Measurements from ENCODE around the gene TRPM3.

TRPM3 gene

GRCh38 chr9:70963554-70963953 is 157.9 kb downstream of the TRPM3 start:
- no peaks in the 10 kb centered on the region for H3K27me3 ChIP-seq (ENCODE audit: control insufficient read depth in 5 of 5, insufficient read depth in 4 of 5, low read length in 5 of 5)
- H3K4me3 ChIP-seq (ENCODE audit: low read depth in 1 of 5, low read length in 5 of 5): no peak overlapping the region
- no peaks in the 10 kb centered on the region for H3K36me3 ChIP-seq (ENCODE audit: control insufficient read depth in 5 of 5, insufficient read depth in 5 of 5, low read length in 5 of 5)
- H3K27ac ChIP-seq (ENCODE audit: low read depth, low read length): no peak overlapping the region
- no peaks in the 10 kb centered on the region for H3K9me3 ChIP-seq (ENCODE audit: control insufficient read depth in 5 of 5, low read length in 5 of 5)
- H3K9ac ChIP-seq (ENCODE audit: low read length in 5 of 5): no peak overlapping the region
- H3K4me1 ChIP-seq (ENCODE audit: control insufficient read depth in 5 of 5, insufficient read depth in 5 of 5, low read length in 5 of 5): no peaks in the 10 kb centered on the region

GRCh38 chr9:70962761-70963440 is 158.5 kb downstream of the TRPM3 start:
- Histone ChIP-seq H3K4me1 (ENCODE audit: control insufficient read depth in 5 of 5, insufficient read depth in 5 of 5, low read length in 5 of 5) (no peaks in the 10 kb centered on the region), H3K9me3 (ENCODE audit: control insufficient read depth in 5 of 5, low read length in 5 of 5) (no peaks in the 10 kb centered on the region), H3K27ac (ENCODE audit: low read depth, low read length) (no peak overlapping the region), H3K36me3 (ENCODE audit: control insufficient read depth in 5 of 5, insufficient read depth in 5 of 5, low read length in 5 of 5) (no peaks in the 10 kb centered on the region), H3K27me3 (ENCODE audit: control insufficient read depth in 5 of 5, insufficient read depth in 4 of 5, low read length in 5 of 5) (no peaks in the 10 kb centered on the region), H3K4me3 (ENCODE audit: low read depth in 1 of 5, low read length in 5 of 5) (no peak overlapping the region), H3K9ac (ENCODE audit: low read length in 5 of 5) (no peak overlapping the region)

GRCh38 chr9:70959366-70959765 is 162.1 kb downstream of the TRPM3 start:
- no peak overlapping the region for H3K27ac ChIP-seq (ENCODE audit: low read depth, low read length)
- H3K9ac ChIP-seq (ENCODE audit: low read length in 5 of 5): no peak overlapping the region
- H3K36me3 ChIP-seq (ENCODE audit: control insufficient read depth in 5 of 5, insufficient read depth in 5 of 5, low read length in 5 of 5): no peaks in the 10 kb centered on the region
- no peak overlapping the region for H3K4me3 ChIP-seq (ENCODE audit: low read depth in 1 of 5, low read length in 5 of 5)
- no peaks in the 10 kb centered on the region for H3K27me3 ChIP-seq (ENCODE audit: control insufficient read depth in 5 of 5, insufficient read depth in 4 of 5, low read length in 5 of 5)
- no peaks in the 10 kb centered on the region for H3K9me3 ChIP-seq (ENCODE audit: control insufficient read depth in 5 of 5, low read length in 5 of 5)
- H3K4me1 ChIP-seq (ENCODE audit: control insufficient read depth in 5 of 5, insufficient read depth in 5 of 5, low read length in 5 of 5): no peaks in the 10 kb centered on the region

- H3K9ac ChIP-seq (ENCODE audit: low read length in 5 of 5): no peak overlapping the region
- H3K4me1 ChIP-seq (ENCODE audit: control insufficient read depth in 5 of 5, insufficient read depth in 5 of 5, low read length in 5 of 5): no peaks in the 10 kb centered on the region
- no peaks in the 10 kb centered on the region for H3K36me3 ChIP-seq (ENCODE audit: control insufficient read depth in 5 of 5, insufficient read depth in 5 of 5, low read length in 5 of 5)
- no peaks in the 10 kb centered on the region for H3K9me3 ChIP-seq (ENCODE audit: control insufficient read depth in 5 of 5, low read length in 5 of 5)
- H3K4me3 ChIP-seq (ENCODE audit: low read depth in 1 of 5, low read length in 5 of 5): no peak overlapping the region
- no peaks in the 10 kb centered on the region for H3K27me3 ChIP-seq (ENCODE audit: control insufficient read depth in 5 of 5, insufficient read depth in 4 of 5, low read length in 5 of 5)
- H3K27ac ChIP-seq (ENCODE audit: low read depth, low read length): no peak overlapping the region
These were observed 166.8 kb downstream of the TRPM3 start for GRCh38 chr9:70954596-70955143.

- H3K27ac ChIP-seq (ENCODE audit: low read depth, low read length): no peak overlapping the region
- no peak overlapping the region for H3K4me3 ChIP-seq (ENCODE audit: low read depth in 1 of 5, low read length in 5 of 5)
- H3K27me3 ChIP-seq (ENCODE audit: control insufficient read depth in 5 of 5, insufficient read depth in 4 of 5, low read length in 5 of 5): no peaks in the 10 kb centered on the region
- H3K9ac ChIP-seq (ENCODE audit: low read length in 5 of 5): no peak overlapping the region
- no peaks in the 10 kb centered on the region for H3K36me3 ChIP-seq (ENCODE audit: control insufficient read depth in 5 of 5, insufficient read depth in 5 of 5, low read length in 5 of 5)
- H3K9me3 ChIP-seq (ENCODE audit: control insufficient read depth in 5 of 5, low read length in 5 of 5): no peaks in the 10 kb centered on the region
- no peaks in the 10 kb centered on the region for H3K4me1 ChIP-seq (ENCODE audit: control insufficient read depth in 5 of 5, insufficient read depth in 5 of 5, low read length in 5 of 5)
These were observed 167.3 kb downstream of the TRPM3 start for GRCh38 chr9:70954126-70954525.

GRCh38 chr9:70951749-70952727 is 169.4 kb downstream of the TRPM3 start:
- Histone ChIP-seq H3K27ac (ENCODE audit: low read depth, low read length) (no peak overlapping the region), H3K36me3 (ENCODE audit: control insufficient read depth in 5 of 5, insufficient read depth in 5 of 5, low read length in 5 of 5) (no peaks in the 10 kb centered on the region), H3K9ac (ENCODE audit: low read length in 5 of 5) (no peak overlapping the region), H3K4me3 (ENCODE audit: low read depth in 1 of 5, low read length in 5 of 5) (no peak overlapping the region), H3K4me1 (ENCODE audit: control insufficient read depth in 5 of 5, insufficient read depth in 5 of 5, low read length in 5 of 5) (no peaks in the 10 kb centered on the region), H3K9me3 (ENCODE audit: control insufficient read depth in 5 of 5, low read length in 5 of 5) (no peaks in the 10 kb centered on the region), H3K27me3 (ENCODE audit: control insufficient read depth in 5 of 5, insufficient read depth in 4 of 5, low read length in 5 of 5) (no peaks in the 10 kb centered on the region)

GRCh38 chr9:70950270-70950669 is 171.2 kb downstream of the TRPM3 start:
- H3K27ac ChIP-seq (ENCODE audit: low read depth, low read length): no peak overlapping the region
- H3K9me3 ChIP-seq (ENCODE audit: control insufficient read depth in 5 of 5, low read length in 5 of 5): no peaks in the 10 kb centered on the region
- no peaks in the 10 kb centered on the region for H3K36me3 ChIP-seq (ENCODE audit: control insufficient read depth in 5 of 5, insufficient read depth in 5 of 5, low read length in 5 of 5)
- no peak overlapping the region for H3K9ac ChIP-seq (ENCODE audit: low read length in 5 of 5)
- no peak overlapping the region for H3K4me3 ChIP-seq (ENCODE audit: low read depth in 1 of 5, low read length in 5 of 5)
- no peaks in the 10 kb centered on the region for H3K4me1 ChIP-seq (ENCODE audit: control insufficient read depth in 5 of 5, insufficient read depth in 5 of 5, low read length in 5 of 5)
- H3K27me3 ChIP-seq (ENCODE audit: control insufficient read depth in 5 of 5, insufficient read depth in 4 of 5, low read length in 5 of 5): no peaks in the 10 kb centered on the region

GRCh38 chr9:70949239-70949638 is 172.2 kb downstream of the TRPM3 start:
- no peak overlapping the region for H3K27ac ChIP-seq (ENCODE audit: low read depth, low read length)
- H3K27me3 ChIP-seq (ENCODE audit: control insufficient read depth in 5 of 5, insufficient read depth in 4 of 5, low read length in 5 of 5): no peaks in the 10 kb centered on the region
- H3K4me1 ChIP-seq (ENCODE audit: control insufficient read depth in 5 of 5, insufficient read depth in 5 of 5, low read length in 5 of 5): no peaks in the 10 kb centered on the region
- no peaks in the 10 kb centered on the region for H3K9me3 ChIP-seq (ENCODE audit: control insufficient read depth in 5 of 5, low read length in 5 of 5)
- no peak overlapping the region for H3K4me3 ChIP-seq (ENCODE audit: low read depth in 1 of 5, low read length in 5 of 5)
- no peaks in the 10 kb centered on the region for H3K36me3 ChIP-seq (ENCODE audit: control insufficient read depth in 5 of 5, insufficient read depth in 5 of 5, low read length in 5 of 5)
- H3K9ac ChIP-seq (ENCODE audit: low read length in 5 of 5): no peak overlapping the region

GRCh38 chr9:70948744-70949143 is 172.7 kb downstream of the TRPM3 start:
- Histone ChIP-seq H3K4me3 (ENCODE audit: low read depth in 1 of 5, low read length in 5 of 5) (no peak overlapping the region), H3K36me3 (ENCODE audit: control insufficient read depth in 5 of 5, insufficient read depth in 5 of 5, low read length in 5 of 5) (no peaks in the 10 kb centered on the region)

GRCh38 chr9:70947511-70947910 is 173.9 kb downstream of the TRPM3 start:
- no peak overlapping the region for H3K4me3 ChIP-seq (ENCODE audit: low read depth in 1 of 5, low read length in 5 of 5)
- H3K9ac ChIP-seq (ENCODE audit: low read length in 5 of 5): no peak overlapping the region
- H3K27me3 ChIP-seq (ENCODE audit: control insufficient read depth in 5 of 5, insufficient read depth in 4 of 5, low read length in 5 of 5): no peaks in the 10 kb centered on the region
- H3K36me3 ChIP-seq (ENCODE audit: control insufficient read depth in 5 of 5, insufficient read depth in 5 of 5, low read length in 5 of 5): no peaks in the 10 kb centered on the region
- no peaks in the 10 kb centered on the region for H3K4me1 ChIP-seq (ENCODE audit: control insufficient read depth in 5 of 5, insufficient read depth in 5 of 5, low read length in 5 of 5)
- H3K27ac ChIP-seq (ENCODE audit: low read depth, low read length): no peak overlapping the region
- H3K9me3 ChIP-seq (ENCODE audit: control insufficient read depth in 5 of 5, low read length in 5 of 5): no peaks in the 10 kb centered on the region

More at GRCh38 chr9:70948744-70949143, 172.7 kb downstream of the TRPM3 start:
- Histone ChIP-seq H3K9ac (ENCODE audit: low read length in 5 of 5) (no peak overlapping the region), H3K4me1 (ENCODE audit: control insufficient read depth in 5 of 5, insufficient read depth in 5 of 5, low read length in 5 of 5) (no peaks in the 10 kb centered on the region), H3K9me3 (ENCODE audit: control insufficient read depth in 5 of 5, low read length in 5 of 5) (no peaks in the 10 kb centered on the region), H3K27ac (ENCODE audit: low read depth, low read length) (no peak overlapping the region), H3K27me3 (ENCODE audit: control insufficient read depth in 5 of 5, insufficient read depth in 4 of 5, low read length in 5 of 5) (no peaks in the 10 kb centered on the region)

All from subcutaneous abdominal adipose tissue (tissue), 5 donors.